Parathyroid adenoma (tissue), 2 donors: ENCODE results near the gene PEX5L.

ENCODE experiments used
- H2AFZ ChIP-seq: fragments of 300-600 bp; sonication (generic); one replicate; pipeline ENCODE4 v1.7.0; 2017; ENCODE audit warnings: antibody characterized with exemption, mild to moderate bottlenecking
- H3K27ac ChIP-seq: fragments of 300-600 bp; sonication (generic); one replicate; pipeline ENCODE4 v1.7.0; 2017
- H3K27me3 ChIP-seq: fragments of 300-600 bp; sonication (generic); one replicate; pipeline ENCODE4 v1.7.0; 2017; ENCODE audit warnings: low read length; ENCODE audit not compliant: control insufficient read depth, insufficient read depth
- H3K36me3 ChIP-seq: fragments of 300-600 bp; sonication (generic); one replicate; pipeline ENCODE4 v1.7.0; 2017; ENCODE audit warnings: low read length; ENCODE audit not compliant: control insufficient read depth, insufficient read depth
- H3K4me1 ChIP-seq: fragments of 300-600 bp; sonication (generic); one replicate; pipeline ENCODE4 v1.7.0; 2017; ENCODE audit warnings: control low read depth
- H3K4me2 ChIP-seq: fragments of 300-600 bp; sonication (generic); one replicate; pipeline ENCODE4 v1.7.0; 2017; ENCODE audit warnings: low read length
- H3K4me3 ChIP-seq: fragments of 300-600 bp; sonication (generic); one replicate; pipeline ENCODE4 v1.7.0; 2017; ENCODE audit warnings: low read depth, low read length
- H3K79me2 ChIP-seq: fragments of 300-600 bp; sonication (generic); one replicate; pipeline ENCODE4 v1.7.0; 2017; ENCODE audit warnings: control low read depth
- H3K9ac ChIP-seq: fragments of 300-600 bp; sonication (generic); one replicate; pipeline ENCODE4 v1.7.0; 2017; ENCODE audit warnings: mild to moderate bottlenecking
- H3K9me3 ChIP-seq: fragments of 300-600 bp; sonication (generic); one replicate; pipeline ENCODE4 v1.7.0; 2017; ENCODE audit warnings: low read length; ENCODE audit not compliant: control insufficient read depth
- CTCF ChIP-seq: fragments of 300-600 bp; sonication (generic); IDR thresholded peaks from one replicate; pipeline ENCODE4 v1.7.0; 2017; ENCODE audit warnings: antibody characterized with exemption, mild to moderate bottlenecking
- donor health status: primary hyperparathyroidism.

The PEX5L gene

DNA sequence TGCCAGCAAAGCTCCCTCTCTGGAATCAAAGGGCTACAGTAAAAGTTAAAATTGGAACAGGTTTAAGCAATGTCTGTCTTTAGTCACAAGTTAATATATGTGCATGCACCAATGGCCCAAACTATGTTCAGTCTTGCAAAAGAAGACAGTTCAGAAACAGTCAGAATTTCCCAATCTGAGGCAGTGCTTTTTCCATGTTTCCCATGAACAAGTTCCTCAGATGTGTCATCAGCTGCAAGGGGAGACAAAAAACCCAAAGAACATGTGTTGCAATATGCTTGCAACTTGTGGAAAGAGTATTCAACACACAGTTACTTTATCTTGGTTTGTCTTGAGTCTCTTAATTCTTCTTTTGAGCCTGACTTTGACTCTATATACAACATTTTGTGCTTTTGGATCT is 235.5 kb downstream of the PEX5L start:
- no peaks in the 10 kb centered on the region for H3K4me1 ChIP-seq
- no peaks in the 10 kb centered on the region for H3K9me3 ChIP-seq
- no peak overlapping the region for H3K4me3 ChIP-seq
- no peak overlapping the region for H3K9ac ChIP-seq
- H3K4me2 ChIP-seq, result no peak overlapping the region
- no peak overlapping the region for H2AFZ ChIP-seq
- no peaks in the 10 kb centered on the region for H3K79me2 ChIP-seq
- H3K27ac ChIP-seq, result no peak overlapping the region
- no peaks in the 10 kb centered on the region for H3K27me3 ChIP-seq
- no peaks in the 10 kb centered on the region for H3K36me3 ChIP-seq
- no peak for TF ChIP-seq CTCF

DNA sequence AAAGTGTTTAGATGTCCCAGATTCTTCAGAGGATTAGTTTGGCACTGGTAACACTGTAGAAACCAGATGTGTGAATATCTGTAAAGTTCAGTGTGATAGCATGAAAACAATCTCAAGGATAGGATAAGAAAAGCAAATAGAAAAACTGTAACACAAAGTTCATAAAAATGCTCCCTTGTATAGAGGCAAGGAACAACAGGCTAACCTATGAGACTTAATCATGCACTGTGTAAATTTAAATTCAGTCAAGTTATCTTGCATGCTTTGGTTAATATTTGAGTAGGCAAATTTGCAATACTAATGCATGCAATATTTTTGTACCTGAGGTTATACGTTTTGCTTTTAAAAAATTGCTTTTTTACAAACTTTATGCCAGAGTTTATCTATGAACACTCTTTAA is 239.5 kb downstream of the PEX5L start:
- H3K4me3 ChIP-seq, result no peak overlapping the region
- no peak overlapping the region for H3K27ac ChIP-seq
- no peaks in the 10 kb centered on the region for H3K79me2 ChIP-seq
- no peak overlapping the region for H3K4me2 ChIP-seq
- H3K9me3 ChIP-seq, result no peaks in the 10 kb centered on the region
- H2AFZ ChIP-seq, result no peak overlapping the region
- H3K9ac ChIP-seq, result no peak overlapping the region
- no peak for TF ChIP-seq CTCF
- H3K36me3 ChIP-seq, result no peaks in the 10 kb centered on the region
- no peaks in the 10 kb centered on the region for H3K27me3 ChIP-seq
- H3K4me1 ChIP-seq, result no peaks in the 10 kb centered on the region

- Histone ChIP-seq H3K79me2 (no peaks in the 10 kb centered on the region), H3K27me3 (no peaks in the 10 kb centered on the region), H3K9ac (no peak overlapping the region)
Observed at GRCh38 chr3:179796421-179796820, 240.3 kb downstream of the PEX5L start.

DNA sequence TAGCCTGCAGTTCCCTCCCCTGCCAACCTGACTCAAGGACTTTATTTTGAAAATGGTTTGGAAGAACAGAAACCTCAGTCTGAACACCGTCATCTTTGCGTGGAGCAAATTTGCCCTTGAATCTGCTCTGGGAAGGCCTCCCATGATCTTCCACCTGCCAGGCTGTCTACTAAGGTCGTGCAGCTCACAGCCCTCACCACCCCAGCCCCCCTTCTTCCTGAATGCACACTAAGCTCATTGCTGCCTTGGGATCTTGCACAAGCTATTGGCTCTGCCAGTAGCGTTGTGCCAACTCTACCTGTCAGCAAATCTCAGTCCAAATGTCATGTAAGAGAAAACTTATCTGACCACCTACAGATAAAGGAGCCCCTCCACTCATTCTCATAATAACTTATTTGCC is 242.4 kb downstream of the PEX5L start:
- H3K9ac ChIP-seq, result no peak overlapping the region
- no peaks in the 10 kb centered on the region for H3K79me2 ChIP-seq
- no peak overlapping the region for H3K4me2 ChIP-seq
- H3K27ac ChIP-seq, result no peak overlapping the region
- no peak overlapping the region for H3K4me3 ChIP-seq
- no peaks in the 10 kb centered on the region for H3K4me1 ChIP-seq
- H2AFZ ChIP-seq, result no peak overlapping the region
- no peaks in the 10 kb centered on the region for H3K9me3 ChIP-seq
- no peak for TF ChIP-seq CTCF
- no peaks in the 10 kb centered on the region for H3K27me3 ChIP-seq
- no peaks in the 10 kb centered on the region for H3K36me3 ChIP-seq

More at GRCh38 chr3:179796421-179796820, 240.3 kb downstream of the PEX5L start:
- no peak overlapping the region for H3K27ac ChIP-seq
- H2AFZ ChIP-seq, result no peak overlapping the region
- no peaks in the 10 kb centered on the region for H3K36me3 ChIP-seq
- H3K4me1 ChIP-seq, result no peaks in the 10 kb centered on the region
- no peak overlapping the region for H3K4me3 ChIP-seq
- H3K4me2 ChIP-seq, result no peak overlapping the region
- no peak for TF ChIP-seq CTCF
- H3K9me3 ChIP-seq, result no peaks in the 10 kb centered on the region

DNA sequence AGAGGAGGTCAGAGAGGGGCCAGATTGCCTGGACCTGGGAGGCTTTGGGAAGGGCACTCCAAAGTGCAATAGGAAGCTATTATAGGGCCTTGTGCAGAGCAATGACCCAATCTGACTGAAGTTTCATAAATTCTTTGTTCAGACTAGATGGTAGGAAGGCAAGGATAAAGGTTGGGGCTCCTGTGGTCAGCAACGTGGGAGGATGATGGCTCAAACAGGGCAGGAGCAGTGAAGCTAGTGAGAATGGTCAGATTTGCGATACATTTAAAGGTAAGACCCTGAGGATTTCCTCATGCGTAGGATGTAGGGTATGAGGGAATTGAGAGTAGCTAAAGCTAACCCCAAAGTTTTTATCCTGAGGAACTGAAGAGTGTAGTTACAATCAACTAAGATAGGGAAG is 244.9 kb downstream of the PEX5L start:
- no peak overlapping the region for H3K4me2 ChIP-seq
- no peak overlapping the region for H2AFZ ChIP-seq
- no peak overlapping the region for H3K9ac ChIP-seq
- TF ChIP-seq CTCF, result no peak
- H3K27me3 ChIP-seq, result no peaks in the 10 kb centered on the region
- H3K4me3 ChIP-seq, result no peak overlapping the region
- H3K9me3 ChIP-seq, result no peaks in the 10 kb centered on the region
- no peaks in the 10 kb centered on the region for H3K4me1 ChIP-seq
- H3K79me2 ChIP-seq, result no peaks in the 10 kb centered on the region
- no peak overlapping the region for H3K27ac ChIP-seq
- H3K36me3 ChIP-seq, result no peaks in the 10 kb centered on the region
